KMS-11 (cell line): ENCODE data around the gene CAMTA1.

Experiments
- H2AFZ ChIP-seq: fragments of 200-600 bp; sonication (generic); 2 replicates; pipeline ENCODE4 v1.6.1; 2016; ENCODE audit warnings: antibody characterized with exemption, mixed run types, low read depth
- H3K27ac ChIP-seq: fragments of 200-600 bp; sonication (generic); 2 replicates; pipeline ENCODE4 v1.6.1; 2016; ENCODE audit warnings: mild to moderate bottlenecking, mixed run types
- H3K27me3 ChIP-seq: fragments of 200-600 bp; sonication (generic); 2 replicates; pipeline ENCODE4 v1.6.1; 2017; ENCODE audit warnings: mild to moderate bottlenecking, low read depth, mixed run types, moderate library complexity; ENCODE audit not compliant: insufficient read depth
- H3K36me3 ChIP-seq: fragments of 200-600 bp; sonication (generic); 2 replicates; pipeline ENCODE4 v1.6.1; 2017; ENCODE audit warnings: mild to moderate bottlenecking, mixed run types; ENCODE audit not compliant: insufficient read depth
- H3K4me1 ChIP-seq: fragments of 200-600 bp; sonication (generic); 2 replicates; pipeline ENCODE4 v1.6.1; 2016; ENCODE audit warnings: mild to moderate bottlenecking, low read depth, mixed run types; ENCODE audit not compliant: poor library complexity, severe bottlenecking
- H3K4me2 ChIP-seq: fragments of 200-600 bp; sonication (generic); 2 replicates; pipeline ENCODE4 v1.7.0; 2016; ENCODE audit warnings: mild to moderate bottlenecking, mixed run types
- H3K4me3 ChIP-seq: fragments of 200-600 bp; sonication (generic); IDR thresholded peaks from 2 replicates; pipeline ENCODE4 v1.6.1; 2017; ENCODE audit warnings: low read depth, low read length, mixed read lengths; ENCODE audit not compliant: insufficient read depth
- H3K79me2 ChIP-seq: fragments of 200-600 bp; sonication (generic); 2 replicates; pipeline ENCODE4 v1.6.1; 2016; ENCODE audit warnings: low read depth, mixed run types; ENCODE audit not compliant: insufficient read depth
- H3K9ac ChIP-seq: fragments of 200-600 bp; sonication (generic); 2 replicates; pipeline ENCODE4 v1.6.1; 2016; ENCODE audit warnings: mild to moderate bottlenecking, mixed run types
- H4K20me1 ChIP-seq: fragments of 200-600 bp; sonication (generic); 2 replicates; pipeline ENCODE4 v1.6.1; 2016; ENCODE audit warnings: mild to moderate bottlenecking, mixed run types; ENCODE audit not compliant: insufficient read depth
- TF ChIP-seq, protein P1 (sequence below): fragments of 200-600 bp; sonication (generic); conservative IDR thresholded peaks from 2 replicates; pipeline ENCODE4 v1.6.1; 2017; ENCODE audit warnings: low read depth, mild to moderate bottlenecking, antibody characterized with exemption, low read length, moderate library complexity, mixed read lengths

The CAMTA1 gene

GRCh38 chr1:7278827-7279765 lies 493.8 kb downstream of the CAMTA1 start:
- H3K4me1 ChIP-seq, result no peaks in the 10 kb centered on the region
- H3K27me3 ChIP-seq, result no peaks in the 10 kb centered on the region; the same call in 1 of the 2 replicates
- H3K4me2 ChIP-seq, result no peak overlapping the region
- H3K27ac ChIP-seq, result no peak overlapping the region
- H4K20me1 ChIP-seq, result no peaks in the 10 kb centered on the region
- TF ChIP-seq, protein P1, sequence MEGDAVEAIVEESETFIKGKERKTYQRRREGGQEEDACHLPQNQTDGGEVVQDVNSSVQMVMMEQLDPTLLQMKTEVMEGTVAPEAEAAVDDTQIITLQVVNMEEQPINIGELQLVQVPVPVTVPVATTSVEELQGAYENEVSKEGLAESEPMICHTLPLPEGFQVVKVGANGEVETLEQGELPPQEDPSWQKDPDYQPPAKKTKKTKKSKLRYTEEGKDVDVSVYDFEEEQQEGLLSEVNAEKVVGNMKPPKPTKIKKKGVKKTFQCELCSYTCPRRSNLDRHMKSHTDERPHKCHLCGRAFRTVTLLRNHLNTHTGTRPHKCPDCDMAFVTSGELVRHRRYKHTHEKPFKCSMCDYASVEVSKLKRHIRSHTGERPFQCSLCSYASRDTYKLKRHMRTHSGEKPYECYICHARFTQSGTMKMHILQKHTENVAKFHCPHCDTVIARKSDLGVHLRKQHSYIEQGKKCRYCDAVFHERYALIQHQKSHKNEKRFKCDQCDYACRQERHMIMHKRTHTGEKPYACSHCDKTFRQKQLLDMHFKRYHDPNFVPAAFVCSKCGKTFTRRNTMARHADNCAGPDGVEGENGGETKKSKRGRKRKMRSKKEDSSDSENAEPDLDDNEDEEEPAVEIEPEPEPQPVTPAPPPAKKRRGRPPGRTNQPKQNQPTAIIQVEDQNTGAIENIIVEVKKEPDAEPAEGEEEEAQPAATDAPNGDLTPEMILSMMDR, result no peak
- no peak overlapping the region for H3K9ac ChIP-seq
- H3K79me2 ChIP-seq, result no peaks in the 10 kb centered on the region
- H3K4me3 ChIP-seq, result no peak overlapping the region
- H2AFZ ChIP-seq, result no peak overlapping the region
- H3K36me3 ChIP-seq, result no peaks in the 10 kb centered on the region

GRCh38 chr1:7279769-7280168 lies 494.5 kb downstream of the CAMTA1 start:
- H3K36me3 ChIP-seq, result no peaks in the 10 kb centered on the region
- H4K20me1 ChIP-seq, result no peaks in the 10 kb centered on the region
- no peaks in the 10 kb centered on the region for H3K4me1 ChIP-seq
- H3K27ac ChIP-seq, result no peak overlapping the region
- TF ChIP-seq, protein P1, result no peak
- no peaks in the 10 kb centered on the region for H3K79me2 ChIP-seq
- no peak overlapping the region for H3K9ac ChIP-seq
- no peaks in the 10 kb centered on the region; the same call in 1 of the 2 replicates for H3K27me3 ChIP-seq
- no peak overlapping the region for H3K4me3 ChIP-seq
- H3K4me2 ChIP-seq, result no peak overlapping the region
- H2AFZ ChIP-seq, result no peak overlapping the region

GRCh38 chr1:7280347-7280960 lies 495.2 kb downstream of the CAMTA1 start:
- no peaks in the 10 kb centered on the region; the same call in 1 of the 2 replicates for H3K27me3 ChIP-seq
- TF ChIP-seq, protein P1, result no peak

GRCh38 chr1:7281821-7282220 lies 496.6 kb downstream of the CAMTA1 start:
- Histone ChIP-seq H3K27ac (no peak overlapping the region), H3K79me2 (no peaks in the 10 kb centered on the region), H3K9ac (no peak overlapping the region), H3K4me1 (no peaks in the 10 kb centered on the region), H2AFZ (no peak overlapping the region), H3K4me2 (no peak overlapping the region), H3K36me3 (no peaks in the 10 kb centered on the region), H4K20me1 (no peaks in the 10 kb centered on the region), H3K4me3 (no peak overlapping the region), H3K27me3 (no peaks in the 10 kb centered on the region; the same call in 1 of the 2 replicates)
- TF ChIP-seq, protein P1, result no peak

More at GRCh38 chr1:7280347-7280960, 495.2 kb downstream of the CAMTA1 start:
- Histone ChIP-seq H3K9ac (no peak overlapping the region), H3K4me3 (no peak overlapping the region), H2AFZ (no peak overlapping the region), H3K27ac (no peak overlapping the region), H3K4me1 (no peaks in the 10 kb centered on the region), H3K4me2 (no peak overlapping the region), H4K20me1 (no peaks in the 10 kb centered on the region), H3K36me3 (no peaks in the 10 kb centered on the region), H3K79me2 (no peaks in the 10 kb centered on the region)
